HG03039 (cell line): ENCODE data around the gene TAMALIN.

ENCODE experiments used
- ATAC-seq: cut with Tn5 transposase; IDR thresholded peaks from one replicate; pipeline ENCODE4 v1.9.1; 2021; ENCODE audit warnings: mild to moderate bottlenecking, moderate library complexity; ENCODE audit not compliant: unreplicated experiment

TAMALIN gene

GRCh38 chr12:51980809-51981127, 26.0 kb upstream of the TAMALIN start:
- no peak for ATAC-seq

- no peak for ATAC-seq
Measured at GRCh38 chr12:51984657-51985056, 22.1 kb upstream of the TAMALIN start.

- ATAC-seq = no peak
Measured at GRCh38 chr12:51985154-51985835, 21.5 kb upstream of the TAMALIN start.

- no peak for ATAC-seq
Measured at GRCh38 chr12:51986834-51987233, 19.9 kb upstream of the TAMALIN start.

GRCh38 chr12:51992246-51992645, 14.5 kb upstream of the TAMALIN start:
- ATAC-seq = no peak

GRCh38 chr12:51994539-51994820, 12.3 kb upstream of the TAMALIN start:
- ATAC-seq = no peak

GRCh38 chr12:51994959-51995358, 11.8 kb upstream of the TAMALIN start:
- ATAC-seq = no peak

- ATAC-seq = no peak
Measured at GRCh38 chr12:51997136-51997535, 9.6 kb upstream of the TAMALIN start.

GRCh38 chr12:52003016-52003550, 3.7 kb upstream of the TAMALIN start:
- ATAC-seq = no peak

GRCh38 chr12:52003591-52003990, 3.2 kb upstream of the TAMALIN start:
- no peak for ATAC-seq

GRCh38 chr12:52004042-52004648, 2.6 kb upstream of the TAMALIN start:
- ATAC-seq = no peak

- ATAC-seq = no peak
Measured at GRCh38 chr12:52005218-52005902, 1.4 kb upstream of the TAMALIN start.

GRCh38 chr12:52005903-52006703, 643 bp upstream of the TAMALIN start:
- ATAC-seq = peak; percentile 52

- ATAC-seq = no peak
Measured at GRCh38 chr12:52007158-52007921, 594 bp downstream of the TAMALIN start.

- no peak for ATAC-seq
Measured at GRCh38 chr12:52007982-52008510, 1.3 kb downstream of the TAMALIN start.

GRCh38 chr12:52009081-52009751, 2.5 kb downstream of the TAMALIN start:
- no peak for ATAC-seq

GRCh38 chr12:52010152-52010622, 3.4 kb downstream of the TAMALIN start:
- ATAC-seq = no peak

- ATAC-seq = no peak
Measured at GRCh38 chr12:52010692-52011601, 4.2 kb downstream of the TAMALIN start.
